GM18502 (cell line): ENCODE measurements around the gene AIP.

Experiments used
- ATAC-seq: cut with Tn5 transposase; IDR thresholded peaks from one replicate; pipeline ENCODE4 v1.9.1; 2021; ENCODE audit warnings: mild to moderate bottlenecking; ENCODE audit not compliant: unreplicated experiment, poor library complexity

The AIP gene

GRCh38 chr11:67491276-67492068, 8.6 kb downstream of the AIP start:
- no peak for ATAC-seq

DNA sequence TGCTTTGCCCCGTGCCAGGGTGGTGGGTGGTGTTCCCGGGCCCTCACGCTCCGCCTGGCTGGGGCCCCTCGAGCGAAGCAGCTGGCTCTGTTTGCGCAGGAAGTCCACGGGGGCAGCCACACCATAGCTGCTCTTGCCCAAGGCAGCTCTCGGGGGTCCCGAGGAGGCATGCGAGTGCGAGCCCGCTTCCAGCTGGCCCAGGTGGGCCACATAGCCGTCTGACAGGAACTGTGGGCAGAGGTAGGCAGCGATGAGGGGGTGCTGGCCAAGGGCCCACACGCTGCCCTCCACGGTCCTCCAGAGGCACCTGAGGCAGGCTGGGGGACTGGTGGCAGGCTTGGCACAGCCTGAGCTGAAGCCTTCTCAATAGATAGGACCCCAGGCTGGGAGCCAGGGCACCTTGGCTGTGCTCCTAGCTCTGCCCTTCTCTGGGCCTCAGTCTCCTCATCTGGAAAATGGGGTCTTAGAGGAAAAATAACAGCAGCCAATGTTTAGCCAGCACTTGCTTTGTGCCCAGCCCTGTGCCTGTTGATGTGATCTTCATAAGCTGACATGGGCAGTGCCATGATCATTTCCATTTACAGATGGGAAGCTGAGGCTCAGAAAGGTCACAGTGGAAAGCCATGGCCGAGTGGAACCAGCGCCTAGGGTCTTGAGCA, 9.4 kb downstream of the AIP start:
- no peak for ATAC-seq

DNA sequence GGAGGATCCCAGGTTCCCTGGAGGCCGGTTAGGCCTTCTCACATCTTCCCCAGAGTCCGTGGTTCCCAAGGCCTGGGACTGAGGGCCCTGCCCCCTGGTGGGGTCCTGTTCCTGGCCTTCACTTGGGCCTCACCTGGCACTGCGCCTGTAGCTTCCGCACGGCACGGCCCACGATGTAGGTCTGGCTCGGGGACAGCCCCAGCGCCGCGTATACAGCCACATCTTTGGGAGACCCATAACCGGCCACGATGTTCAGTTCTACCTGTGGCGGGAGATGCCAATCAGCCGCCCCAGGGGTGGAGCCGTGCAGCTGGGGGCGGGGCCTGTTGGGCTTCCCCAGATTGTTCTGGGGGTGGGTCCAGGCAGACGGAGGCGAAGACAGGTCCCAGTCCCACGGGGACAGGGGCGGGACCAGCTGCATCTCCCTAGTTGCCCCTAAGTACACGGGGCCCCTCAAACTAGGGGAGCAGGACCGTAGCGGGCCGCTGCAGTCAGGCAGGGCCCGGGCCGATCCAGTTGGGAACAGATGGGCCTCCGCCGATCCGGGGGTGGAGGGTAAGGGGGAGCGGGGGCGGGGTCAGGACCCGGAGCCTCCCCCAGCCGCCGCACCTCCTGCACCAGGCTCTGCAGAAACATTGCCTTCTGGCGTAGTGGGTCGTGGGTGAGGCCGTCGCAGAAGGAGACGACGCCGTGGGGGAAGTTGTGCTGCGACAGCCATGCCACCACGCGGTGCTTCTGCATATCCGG, 10.1 kb downstream of the AIP start:
- ATAC-seq, result no peak

DNA sequence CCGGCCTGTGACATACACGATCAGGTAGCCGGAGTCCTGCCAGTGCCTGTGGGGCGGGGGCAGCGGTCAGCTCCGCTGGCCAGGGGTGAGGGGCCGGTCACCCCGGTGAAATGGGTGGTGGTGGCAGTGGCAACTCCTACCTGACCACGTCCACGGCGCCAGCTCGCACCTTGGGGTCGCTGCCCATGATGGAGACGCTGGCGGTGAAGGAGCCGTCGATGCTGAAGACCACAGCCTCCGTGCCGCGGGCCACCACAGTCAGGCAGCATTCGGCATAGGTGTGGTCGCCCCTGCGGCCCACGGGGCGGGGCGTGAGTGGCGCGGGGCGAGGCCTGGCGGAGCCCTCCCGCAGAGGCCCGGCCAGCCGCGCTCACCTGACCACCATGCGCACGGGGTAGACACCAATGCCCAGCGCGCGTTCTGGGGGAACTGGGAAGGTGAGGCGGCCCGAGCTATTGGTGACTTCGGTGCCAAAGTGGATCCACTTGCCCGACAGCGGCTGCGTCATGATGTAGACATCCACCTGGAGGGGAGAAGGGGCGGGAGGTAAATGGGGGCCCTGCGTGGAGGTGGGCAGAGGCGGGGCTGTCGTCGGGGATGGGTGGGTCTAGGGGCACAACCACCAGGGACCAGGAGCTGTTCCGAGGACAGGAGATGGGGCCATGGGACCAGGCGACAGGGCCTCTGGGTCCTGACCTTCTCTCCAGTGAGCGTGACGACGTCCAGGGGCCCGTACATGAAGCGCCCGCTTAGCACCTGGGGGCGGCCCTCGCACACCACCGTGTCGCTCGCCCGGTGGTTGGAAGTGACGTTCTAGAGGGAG, 10.9 kb downstream of the AIP start:
- ATAC-seq, result no peak

- ATAC-seq, result no peak
Observed at GRCh38 chr11:67494371-67495233, 11.8 kb downstream of the AIP start.

GRCh38 chr11:67495234-67496005, 12.6 kb downstream of the AIP start:
- ATAC-seq, result no peak

- ATAC-seq, result no peak
Observed at GRCh38 chr11:67496113-67496512, 13.3 kb downstream of the AIP start.

DNA sequence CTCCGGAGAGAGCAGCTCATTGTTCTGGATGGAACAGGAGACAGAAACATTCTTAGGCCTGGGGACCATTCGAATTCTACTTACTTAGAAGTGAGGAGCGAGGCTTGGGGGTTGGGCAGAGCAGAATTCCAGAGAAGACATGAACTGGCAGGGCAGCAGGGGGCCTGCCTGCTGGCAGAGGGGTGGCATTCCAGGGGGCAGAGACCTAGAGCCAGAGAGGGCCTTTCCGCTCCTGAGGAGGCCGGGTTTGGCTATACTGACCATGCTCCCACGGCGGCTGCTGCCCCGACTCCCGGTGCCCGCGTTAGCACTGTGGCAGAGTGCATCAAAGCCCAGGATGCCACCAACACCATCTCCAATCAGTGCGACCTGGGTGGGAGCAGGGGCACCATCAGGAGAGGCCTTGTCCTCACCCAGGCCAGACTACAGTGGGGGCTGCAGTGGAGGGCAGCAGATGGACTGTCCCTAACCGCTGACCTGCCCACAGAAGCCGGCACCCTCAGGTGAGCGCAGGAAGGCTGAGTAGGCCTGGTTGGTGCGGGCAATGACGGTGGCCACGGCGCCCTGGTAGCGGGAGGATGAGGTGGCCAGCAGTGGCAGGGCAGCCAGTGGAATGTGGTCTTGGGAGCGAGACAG, 14.9 kb downstream of the AIP start:
- ATAC-seq, result no peak

GRCh38 chr11:67498544-67498972, 15.7 kb downstream of the AIP start:
- ATAC-seq, result no peak

- no peak for ATAC-seq
Observed at GRCh38 chr11:67499808-67500483, 17.1 kb downstream of the AIP start.

DNA sequence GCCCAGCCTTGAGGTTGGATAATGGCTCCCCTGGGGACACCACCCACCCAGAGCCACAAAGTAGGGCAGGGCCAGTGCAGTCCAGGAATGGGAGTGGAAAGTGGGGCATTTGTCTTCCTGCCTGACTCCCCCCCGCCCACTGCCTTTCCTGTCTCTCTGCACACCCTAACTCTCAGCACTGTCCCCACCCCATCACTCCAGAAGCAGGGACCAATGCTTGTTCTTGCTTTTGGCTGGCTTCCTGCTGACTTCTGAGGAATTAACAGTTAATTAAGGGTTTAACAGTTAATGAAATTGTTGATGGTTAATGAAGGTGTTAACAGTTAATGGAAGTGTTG, 17.6 kb downstream of the AIP start:
- no peak for ATAC-seq

- no peak for ATAC-seq
Observed at GRCh38 chr11:67500831-67501715, 18.2 kb downstream of the AIP start.

- no peak for ATAC-seq
Observed at GRCh38 chr11:67501854-67502253, 19.0 kb downstream of the AIP start.

GRCh38 chr11:67502328-67502979, 19.6 kb downstream of the AIP start:
- no peak for ATAC-seq

- no peak for ATAC-seq
Observed at GRCh38 chr11:67503119-67504004, 20.5 kb downstream of the AIP start.
